ENCODE data around the gene HSD17B8.

Gene HSD17B8

DNA sequence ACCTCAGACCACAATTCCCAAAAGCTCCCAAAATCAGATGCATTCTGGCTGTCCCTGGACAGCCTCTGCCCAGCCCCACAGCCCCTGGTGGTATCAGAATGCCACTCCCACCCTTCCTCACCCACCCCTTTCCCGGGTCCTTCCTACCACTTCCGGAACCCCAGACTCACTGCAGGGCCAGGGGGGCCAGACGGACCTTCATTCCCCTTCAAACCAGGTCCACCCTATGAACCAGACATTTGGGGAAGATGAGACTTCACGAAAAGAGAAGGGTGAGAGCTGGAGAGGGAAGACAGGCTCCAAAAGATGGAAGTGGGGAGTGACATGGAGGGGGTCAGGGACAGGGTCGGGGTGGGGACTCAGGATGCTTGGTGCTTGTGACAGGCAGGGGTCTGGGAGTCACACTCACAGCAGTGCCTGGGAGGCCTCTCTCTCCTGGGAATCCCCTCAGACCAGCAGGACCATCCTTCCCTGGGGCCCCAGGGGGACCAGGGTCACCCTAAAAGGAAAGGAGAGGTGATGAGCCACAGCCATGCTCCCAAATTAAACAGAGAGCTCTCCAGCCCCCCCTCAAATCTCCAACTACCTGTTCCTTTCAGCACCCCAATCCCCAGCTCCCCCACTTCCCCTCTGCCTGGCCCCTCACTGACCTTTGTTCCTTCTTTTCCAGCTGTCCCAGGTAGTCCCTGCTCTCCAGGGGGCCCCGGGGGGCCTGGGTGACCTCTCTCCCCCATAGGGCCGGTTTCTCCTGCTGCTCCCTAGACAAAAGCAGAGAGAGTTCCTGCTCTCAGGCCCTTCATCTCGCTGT, 32.4 kb upstream of the HSD17B8 start:
- no peak for DNase-seq

DNA sequence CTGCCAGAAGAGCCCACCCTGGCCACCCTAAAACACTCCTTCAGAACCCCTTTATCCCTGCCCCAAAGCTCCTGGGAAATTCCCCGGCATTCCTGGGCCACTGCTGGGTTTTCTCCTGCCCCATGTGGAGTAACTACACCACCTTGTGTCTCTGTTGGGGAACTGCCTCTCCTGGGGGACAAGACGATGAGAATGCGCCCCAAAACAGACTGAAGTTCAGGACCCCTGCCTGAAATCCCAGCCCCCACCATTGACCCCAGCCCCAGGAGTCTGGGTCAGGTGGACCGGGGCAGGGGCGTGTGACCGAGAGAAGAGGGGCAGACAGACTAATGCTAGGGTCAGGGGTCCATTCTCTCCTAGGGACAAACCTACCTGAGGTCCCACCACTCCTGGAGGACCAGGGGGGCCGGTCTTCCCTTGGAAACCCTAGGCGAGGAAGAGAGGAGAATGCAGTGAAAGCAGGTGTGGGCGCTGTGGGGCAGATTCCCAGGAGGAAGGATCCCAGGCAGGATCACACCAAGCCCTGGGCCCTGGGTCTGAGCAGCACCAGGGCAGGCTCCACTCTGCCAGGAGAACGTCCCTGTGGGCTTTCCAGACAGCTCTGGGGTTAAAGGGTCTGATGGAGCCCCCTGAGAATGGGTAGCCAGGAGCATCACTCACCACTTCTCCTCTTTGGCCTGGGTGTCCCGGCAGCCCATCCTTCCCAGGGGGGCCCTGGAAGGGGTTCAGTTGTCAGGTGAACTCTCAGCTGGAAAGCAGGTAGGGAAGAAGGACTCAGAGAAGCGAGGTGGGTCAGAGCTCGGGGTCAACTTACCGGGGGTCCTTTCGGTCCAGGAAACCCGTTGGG, 31.5 kb upstream of the HSD17B8 start:
- DNase-seq, result no peak

GRCh38 chr6:33173535-33174180, 30.8 kb upstream of the HSD17B8 start:
- no peak for DNase-seq

- no peak for DNase-seq
These were observed 29.7 kb upstream of the HSD17B8 start for GRCh38 chr6:33174784-33175183.

- no peak for DNase-seq
These were observed 28.9 kb upstream of the HSD17B8 start for GRCh38 chr6:33175436-33176069.

DNA sequence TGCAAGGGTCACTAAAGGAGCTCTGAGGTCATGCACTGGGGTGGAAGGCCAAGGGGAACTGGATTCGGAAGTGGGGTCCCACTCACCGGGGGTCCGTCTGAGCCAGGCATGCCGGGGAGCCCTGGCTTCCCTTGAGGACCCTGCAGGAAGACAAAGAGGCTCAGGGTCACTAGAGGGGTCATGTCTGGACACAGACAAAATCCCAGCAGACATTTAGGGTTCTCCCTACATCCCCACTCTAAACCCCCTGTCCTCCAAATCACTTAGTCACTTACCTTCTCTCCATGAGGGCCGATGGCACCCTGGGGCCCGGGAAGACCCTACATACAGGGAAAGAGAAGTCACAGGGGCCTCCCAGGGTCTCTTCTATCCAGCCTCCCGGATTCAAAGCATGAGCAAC, 27.5 kb upstream of the HSD17B8 start:
- DNase-seq, result no peak

DNA sequence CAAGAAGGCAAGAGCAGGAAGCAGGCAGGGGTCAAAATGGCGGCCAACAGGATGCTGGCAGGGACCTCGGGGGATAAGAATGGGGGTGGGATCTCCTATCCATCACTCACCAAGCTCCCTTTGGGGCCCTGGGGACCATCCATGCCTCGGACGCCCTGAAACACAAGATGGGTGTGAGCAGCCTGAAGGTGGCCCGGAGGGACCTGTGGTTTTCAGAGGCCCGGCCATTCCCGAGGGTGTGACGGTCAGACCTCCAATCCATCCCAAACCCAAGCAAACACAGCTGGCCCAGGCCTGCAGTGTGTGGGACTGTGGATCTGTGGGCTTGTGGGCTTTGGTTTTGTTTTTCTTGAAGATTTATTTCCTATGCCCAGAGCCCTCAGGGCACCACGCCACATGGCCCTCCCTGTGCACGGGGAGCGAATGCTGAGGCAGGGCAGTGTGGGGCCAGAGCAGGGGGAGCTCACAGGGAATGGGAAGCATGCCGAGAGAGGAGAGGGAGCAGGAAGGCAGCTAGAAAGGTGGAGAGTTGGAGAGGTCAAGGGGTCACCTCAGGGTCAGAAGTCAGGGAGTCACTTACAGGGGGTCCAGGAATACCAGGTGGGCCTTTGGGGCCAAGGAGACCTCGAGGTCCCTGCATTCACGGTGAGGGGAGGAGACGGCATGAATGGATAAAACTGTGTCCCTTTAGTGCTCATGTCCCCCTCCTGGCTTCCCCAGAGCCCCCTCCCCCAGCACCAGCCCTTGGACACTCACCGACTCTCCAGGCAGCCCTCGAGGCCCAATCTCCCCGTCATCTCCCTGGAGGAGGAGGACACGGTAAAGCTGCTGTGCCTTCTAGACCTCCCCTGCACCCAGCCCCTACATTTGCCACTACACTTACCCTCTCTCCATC, 26.7 kb upstream of the HSD17B8 start:
- DNase-seq, result no peak

DNA sequence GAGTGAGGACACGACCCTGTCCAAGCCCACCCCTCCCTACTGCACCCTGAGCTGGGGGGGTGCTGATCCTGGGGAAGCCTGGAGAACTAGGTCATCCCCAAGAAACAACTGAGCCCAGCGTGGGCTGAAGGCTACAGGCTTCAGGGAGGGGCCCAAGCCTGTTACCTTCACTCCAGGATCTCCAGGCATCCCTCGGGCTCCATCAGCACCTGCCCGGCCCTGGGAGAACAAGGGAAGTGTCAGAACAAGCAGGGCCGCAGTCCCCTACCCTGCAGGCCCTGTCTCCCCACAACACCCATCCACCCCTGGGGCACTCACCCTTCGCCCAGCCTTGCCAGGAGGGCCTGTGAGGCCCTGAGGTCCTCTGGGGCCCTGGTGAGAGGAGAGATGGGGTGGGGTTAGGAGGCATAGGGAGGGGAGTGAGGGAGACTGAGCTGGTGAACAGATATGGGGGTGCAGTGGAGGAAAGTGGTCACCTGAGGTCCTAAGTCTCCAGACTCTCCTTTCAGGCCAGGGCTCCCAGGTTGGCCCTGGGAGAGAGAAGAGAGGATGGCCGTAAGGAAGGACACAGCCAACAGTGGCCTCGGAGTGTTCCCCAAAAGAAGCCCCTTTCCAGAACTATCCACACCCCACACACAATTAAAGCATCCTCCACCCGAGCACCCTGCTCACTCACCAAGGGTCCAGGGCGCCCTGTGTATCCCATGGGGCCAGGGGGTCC, 25.5 kb upstream of the HSD17B8 start:
- no peak for DNase-seq

- no peak for DNase-seq
These were observed 23.3 kb upstream of the HSD17B8 start for GRCh38 chr6:33181141-33181540.

DNA sequence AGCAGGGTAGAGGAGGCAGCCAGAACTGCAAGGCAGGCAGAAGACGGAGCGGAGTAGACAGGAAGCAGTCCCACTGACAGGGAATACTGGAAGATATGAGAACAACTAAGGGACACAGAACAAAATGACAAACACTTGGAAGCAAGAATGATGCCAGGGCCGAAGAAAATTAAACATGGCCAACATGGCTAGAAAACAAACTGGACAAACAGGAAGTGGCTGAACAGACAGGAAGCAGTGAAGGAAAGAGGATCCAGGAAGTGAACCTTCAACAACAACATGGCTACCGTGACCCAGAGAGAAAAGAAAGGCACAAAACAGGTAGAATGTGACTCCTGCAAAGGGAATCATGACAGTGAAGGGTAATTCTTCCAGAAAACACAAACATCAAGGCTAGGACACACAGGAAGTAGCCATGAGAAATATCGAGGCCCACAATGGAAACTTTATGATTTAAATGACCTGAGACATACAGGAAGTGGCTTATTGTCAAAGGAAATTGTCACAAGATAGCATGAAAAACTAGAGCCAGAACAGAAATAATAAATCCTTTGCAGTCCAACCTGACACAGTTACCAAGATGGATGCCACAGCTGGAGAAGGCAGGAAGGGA, 21.3 kb upstream of the HSD17B8 start:
- DNase-seq, result no peak

GRCh38 chr6:33185190-33185589, 19.3 kb upstream of the HSD17B8 start:
- DNase-seq, result no peak

DNA sequence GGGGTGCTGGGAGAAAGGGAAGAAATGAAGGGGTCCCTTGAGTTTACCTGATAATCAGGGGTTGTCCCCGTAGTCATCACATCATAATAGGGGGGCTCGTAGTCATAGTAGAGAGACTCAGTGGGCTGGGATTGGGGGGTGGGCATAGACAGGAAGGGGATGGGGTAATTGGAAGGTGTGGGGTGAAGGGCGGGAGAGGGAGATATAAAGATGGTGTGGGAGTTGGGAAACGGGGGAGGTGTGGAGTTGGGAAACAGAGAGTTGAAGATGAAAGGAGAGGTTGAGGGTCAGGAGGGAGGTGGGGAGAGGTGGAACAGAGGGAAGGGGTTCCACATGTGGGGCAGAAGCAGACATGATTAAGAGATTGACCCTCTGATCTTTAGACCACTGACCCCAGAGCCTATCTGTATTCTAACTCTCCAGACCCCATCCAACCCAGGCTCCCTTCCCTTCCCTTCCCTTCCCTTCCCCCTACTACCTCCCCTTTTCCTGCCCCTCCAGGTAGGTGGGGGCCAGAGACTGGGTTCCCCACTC, 18.7 kb upstream of the HSD17B8 start:
- DNase-seq, result no peak

DNA sequence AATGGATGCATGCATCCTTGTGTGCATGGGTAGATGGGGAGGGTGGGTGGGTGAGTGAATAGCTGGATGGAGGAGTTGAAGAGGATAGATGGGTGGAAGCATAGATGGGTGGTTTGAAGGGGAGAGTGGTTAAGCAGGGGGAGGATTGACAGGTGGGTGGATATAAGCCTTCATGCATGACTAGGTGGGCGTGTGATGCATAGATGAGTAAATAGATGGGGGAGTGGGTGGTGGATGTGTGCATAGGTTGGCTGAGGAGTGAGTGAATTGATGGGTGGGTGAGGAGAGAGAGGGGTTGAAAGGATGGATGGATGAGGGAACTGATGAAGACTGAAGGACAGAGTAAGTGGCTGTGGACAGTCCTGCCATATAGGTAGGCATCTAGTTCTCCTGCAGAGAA, 16.6 kb upstream of the HSD17B8 start:
- no peak for DNase-seq

DNA sequence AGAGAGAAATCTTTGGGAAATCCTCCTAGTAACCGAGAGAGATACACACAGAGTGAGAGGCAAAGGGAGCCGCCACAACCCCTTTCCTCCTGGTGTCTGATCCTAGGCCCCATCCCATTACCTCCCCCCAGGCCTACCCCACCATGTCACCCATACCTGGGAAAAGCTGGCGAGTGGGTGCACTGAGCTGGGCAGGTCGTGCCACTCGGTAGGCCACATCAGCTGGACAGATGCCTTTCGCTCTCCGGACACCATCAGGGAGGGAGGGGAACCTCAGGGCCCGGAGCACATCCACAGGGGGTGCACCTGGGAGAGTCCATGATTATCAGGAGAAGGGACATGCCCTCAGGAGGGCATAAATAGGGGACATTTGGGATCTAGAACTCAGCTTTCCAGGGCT, 15.3 kb upstream of the HSD17B8 start:
- no peak for DNase-seq

GRCh38 chr6:33189625-33190448, 14.6 kb upstream of the HSD17B8 start:
- no peak for DNase-seq

DNA sequence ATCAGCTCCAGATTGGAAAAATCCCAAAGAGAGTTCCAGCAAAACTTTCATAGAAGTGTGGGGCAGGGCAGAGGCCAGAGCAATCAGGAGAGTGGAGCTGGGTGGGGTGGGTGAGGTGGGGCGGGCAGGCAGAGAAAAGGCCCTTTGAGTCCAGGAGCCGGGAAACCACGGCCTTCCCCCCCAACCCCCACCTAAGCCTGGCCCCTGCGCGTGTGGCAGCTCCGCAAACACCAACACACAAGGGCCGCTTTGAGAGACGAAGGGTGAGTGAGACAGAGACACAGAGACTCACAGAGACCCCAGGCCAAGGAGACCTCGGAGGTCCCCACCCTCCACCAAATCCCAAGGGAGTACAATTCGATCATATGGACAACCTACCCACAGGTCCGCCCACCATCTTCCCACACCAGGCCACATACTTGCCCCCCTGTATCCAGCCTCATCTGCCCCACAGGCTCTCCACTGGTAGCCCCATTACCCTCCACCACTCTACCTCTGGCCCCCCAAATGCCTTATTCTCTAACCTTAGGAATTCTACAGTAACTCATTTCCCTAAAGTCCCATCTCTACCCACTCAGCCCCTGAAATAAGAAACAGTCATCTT, 13.8 kb upstream of the HSD17B8 start:
- DNase-seq, result no peak

DNA sequence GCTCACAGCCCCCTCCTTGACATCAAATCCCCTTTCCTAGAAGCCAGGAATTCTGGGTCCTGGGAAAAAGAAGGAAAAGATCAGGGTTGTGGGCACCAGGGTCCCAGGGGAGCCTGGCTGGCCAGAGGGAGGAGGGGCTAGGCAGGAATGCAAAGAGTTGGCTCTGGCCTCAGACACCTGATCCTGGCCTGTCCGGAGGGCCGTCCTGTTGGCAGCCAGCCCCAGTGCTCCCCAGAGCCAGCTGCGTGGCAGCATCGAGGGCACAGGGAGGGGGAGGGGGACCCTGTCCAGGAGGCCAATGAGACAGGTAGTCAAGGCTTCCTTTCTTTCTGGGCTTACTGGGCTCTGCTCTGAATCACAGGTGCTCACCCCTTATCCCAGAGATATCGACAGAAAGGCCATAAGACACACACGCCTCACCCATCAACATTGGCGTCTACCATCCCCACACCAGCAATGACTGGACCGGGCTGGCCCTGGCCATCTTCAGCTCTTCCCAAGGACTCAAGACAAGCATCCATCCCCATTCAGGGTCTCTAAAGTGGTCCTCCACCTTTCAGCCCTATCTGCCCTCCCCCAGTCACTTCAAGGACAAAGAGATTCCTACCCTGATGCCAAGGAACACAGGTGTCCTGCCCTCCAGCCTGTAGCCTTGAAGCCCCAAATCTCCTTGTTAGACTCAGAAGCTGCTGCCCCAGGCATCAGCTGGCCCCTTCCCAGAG, 12.9 kb upstream of the HSD17B8 start:
- no peak for DNase-seq

GRCh38 chr6:33192105-33192646, 12.3 kb upstream of the HSD17B8 start, which contains the start of gene COL11A2:
Gene COL11A2 (minus strand): TSS chr6:33192467. CDS start chr6:33192240, 227 bp downstream.
- DNase-seq, result no peak

Data from activated CD4-positive, CD25-positive, alpha-beta regulatory T cell treated with anti-CD3 and anti-CD28 coated beads, Interleukin-2, amount 50 U/mL, for 72 hours (primary cell).